Progenitor cell of endocrine pancreas (in vitro differentiated cells): ENCODE data around the gene CLIP4. TPM values are rescaled to one million over a fixed set of nuclear protein-coding genes. Genes with fewer than 3 reads are reported as not detected.

ENCODE experiments used
- DNase-seq: peaks from one replicate; pipeline ENCODE4 v3.0.0; 2021; ENCODE audit warnings: low spot score; ENCODE audit not compliant: unreplicated experiment
- H3K27ac Mint-ChIP-seq: 2 replicates; pipeline ENCODE4 v1.8.0; 2021; ENCODE audit warnings: mild to moderate bottlenecking, moderate library complexity, mixed read lengths
- H3K27me3 Mint-ChIP-seq: 2 replicates; pipeline ENCODE4 v1.8.0; 2021; ENCODE audit warnings: mixed read lengths
- H3K36me3 Mint-ChIP-seq: 2 replicates; pipeline ENCODE4 v1.8.0; 2022; ENCODE audit warnings: mixed read lengths; ENCODE audit not compliant: insufficient read depth
- H3K4me1 Mint-ChIP-seq: 2 replicates; pipeline ENCODE4 v1.8.0; 2021; ENCODE audit warnings: low read depth, mixed read lengths
- H3K4me3 Mint-ChIP-seq: 2 replicates; pipeline ENCODE4 v1.8.0; 2021; ENCODE audit warnings: low read depth, mild to moderate bottlenecking, moderate library complexity, mixed read lengths
- H3K9me3 Mint-ChIP-seq: 2 replicates; pipeline ENCODE4 v1.8.0; 2021; ENCODE audit warnings: low read depth, mixed read lengths
- total RNA-seq: library from RNA; stranded (reverse); gene quantifications from 2 replicates; pipeline ENCODE4 v1.2.1, GENCODE V29; 2021
- TF ChIP-seq, protein P1 (sequence below): fragments of 200-600 bp; sonication (generic); IDR thresholded peaks from one replicate; pipeline ENCODE4 v1.5.0; 2021; ENCODE audit warnings: antibody characterized with exemption, mild to moderate bottlenecking; ENCODE audit not compliant: unreplicated experiment

CLIP4 gene
- total RNA-seq, 1 donor from 2014 or later: 13.7 TPM

DNA sequence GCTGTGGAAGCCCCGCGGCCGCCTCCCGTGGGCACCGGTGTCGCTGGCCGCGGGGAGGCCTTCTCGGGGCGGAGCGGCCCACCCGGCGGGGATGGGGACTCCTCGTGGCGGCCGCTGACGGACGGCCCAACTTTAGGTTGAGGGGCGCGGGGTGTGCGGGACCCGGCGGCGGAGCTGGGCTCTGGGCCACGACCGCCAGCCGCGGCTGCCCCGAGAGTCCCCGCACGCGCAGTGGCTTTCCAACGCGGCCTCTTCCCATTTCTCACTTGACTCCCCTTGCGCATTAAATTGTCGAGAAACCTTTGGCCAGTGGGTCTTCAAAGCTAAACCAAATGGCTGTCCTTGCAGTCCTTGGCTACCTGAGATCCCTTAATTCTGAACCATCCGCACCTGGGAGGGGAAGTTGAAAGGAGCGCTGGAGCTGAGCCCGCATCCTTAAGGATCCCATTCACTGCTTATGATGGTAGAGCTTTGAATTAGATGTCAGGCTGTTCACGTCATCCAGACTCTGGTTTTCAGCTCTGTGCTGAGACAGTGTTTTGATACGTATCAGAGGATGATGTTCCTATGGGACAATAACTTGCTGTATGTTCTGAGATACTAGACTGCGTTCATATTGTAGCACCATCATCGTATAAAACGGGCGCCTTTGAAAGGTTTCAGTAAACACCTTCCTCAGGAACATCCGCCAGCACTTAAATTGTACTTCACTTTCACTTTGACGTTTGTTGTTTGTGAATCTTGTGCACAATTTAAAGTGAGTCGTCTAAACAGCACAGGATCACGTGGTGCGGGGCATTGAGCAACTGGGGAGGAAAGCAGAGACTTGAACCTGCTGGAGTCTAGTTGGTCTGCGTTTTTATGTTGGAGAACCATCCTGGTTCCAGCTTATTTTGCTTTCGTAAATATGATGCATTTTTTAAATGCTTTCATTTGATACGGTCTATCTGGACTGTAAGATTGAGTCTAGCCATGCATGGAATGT, 874 bp downstream of the CLIP4 start:
- peak overlapping the region; percentile 86 for H3K4me3 Mint-ChIP-seq
- H3K27ac Mint-ChIP-seq: peak overlapping the region; percentile 84
- TF ChIP-seq, protein P1, sequence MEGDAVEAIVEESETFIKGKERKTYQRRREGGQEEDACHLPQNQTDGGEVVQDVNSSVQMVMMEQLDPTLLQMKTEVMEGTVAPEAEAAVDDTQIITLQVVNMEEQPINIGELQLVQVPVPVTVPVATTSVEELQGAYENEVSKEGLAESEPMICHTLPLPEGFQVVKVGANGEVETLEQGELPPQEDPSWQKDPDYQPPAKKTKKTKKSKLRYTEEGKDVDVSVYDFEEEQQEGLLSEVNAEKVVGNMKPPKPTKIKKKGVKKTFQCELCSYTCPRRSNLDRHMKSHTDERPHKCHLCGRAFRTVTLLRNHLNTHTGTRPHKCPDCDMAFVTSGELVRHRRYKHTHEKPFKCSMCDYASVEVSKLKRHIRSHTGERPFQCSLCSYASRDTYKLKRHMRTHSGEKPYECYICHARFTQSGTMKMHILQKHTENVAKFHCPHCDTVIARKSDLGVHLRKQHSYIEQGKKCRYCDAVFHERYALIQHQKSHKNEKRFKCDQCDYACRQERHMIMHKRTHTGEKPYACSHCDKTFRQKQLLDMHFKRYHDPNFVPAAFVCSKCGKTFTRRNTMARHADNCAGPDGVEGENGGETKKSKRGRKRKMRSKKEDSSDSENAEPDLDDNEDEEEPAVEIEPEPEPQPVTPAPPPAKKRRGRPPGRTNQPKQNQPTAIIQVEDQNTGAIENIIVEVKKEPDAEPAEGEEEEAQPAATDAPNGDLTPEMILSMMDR: no peak
- no peaks in the 10 kb centered on the region for H3K9me3 Mint-ChIP-seq
- no peaks in the 10 kb centered on the region for H3K36me3 Mint-ChIP-seq
- H3K4me1 Mint-ChIP-seq: peaks cover 5% of the 10 kb centered on the region
- peak; percentile 17 for DNase-seq
- H3K27me3 Mint-ChIP-seq: peaks cover 29% of the 10 kb centered on the region

DNA sequence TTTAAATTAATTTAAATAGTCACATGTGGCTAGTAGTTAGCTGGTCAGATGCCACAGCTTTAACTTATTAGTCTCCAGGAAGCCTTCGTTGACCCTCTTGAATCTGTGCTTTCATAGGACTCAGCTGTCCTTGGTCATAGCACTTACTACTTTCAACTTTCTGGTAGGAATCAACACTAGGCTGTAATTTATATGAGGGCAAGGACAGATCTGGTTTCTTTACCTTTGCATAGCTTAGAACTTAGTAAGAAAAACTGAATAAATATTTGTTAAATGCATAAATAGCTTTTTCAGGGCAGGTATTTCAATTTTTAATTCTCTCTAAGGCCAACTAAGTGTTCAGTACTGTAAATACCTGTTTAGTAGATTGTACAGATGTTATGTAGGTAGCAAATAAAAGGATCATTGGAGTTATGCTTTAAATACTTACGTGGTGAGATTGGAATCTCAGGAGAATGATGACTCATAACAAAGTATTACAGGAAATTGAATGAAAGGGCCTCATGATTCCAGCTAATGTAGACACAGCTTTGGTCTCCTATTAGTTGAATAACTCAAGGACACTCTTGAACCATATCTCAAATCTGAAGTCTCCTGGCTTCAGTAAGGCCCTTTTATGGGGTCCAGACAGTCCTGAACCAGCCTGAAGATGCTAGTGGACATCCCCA, 2.6 kb downstream of the CLIP4 start:
- H3K9me3 Mint-ChIP-seq: no peaks in the 10 kb centered on the region
- no peak overlapping the region for H3K27ac Mint-ChIP-seq
- H3K36me3 Mint-ChIP-seq: peaks cover under 1% of the 10 kb centered on the region
- H3K27me3 Mint-ChIP-seq: peaks cover 27% of the 10 kb centered on the region
- TF ChIP-seq, protein P1: no peak
- peak overlapping the region; percentile 44 for H3K4me3 Mint-ChIP-seq
- H3K4me1 Mint-ChIP-seq: peaks cover 5% of the 10 kb centered on the region
- DNase-seq: no peak

DNA sequence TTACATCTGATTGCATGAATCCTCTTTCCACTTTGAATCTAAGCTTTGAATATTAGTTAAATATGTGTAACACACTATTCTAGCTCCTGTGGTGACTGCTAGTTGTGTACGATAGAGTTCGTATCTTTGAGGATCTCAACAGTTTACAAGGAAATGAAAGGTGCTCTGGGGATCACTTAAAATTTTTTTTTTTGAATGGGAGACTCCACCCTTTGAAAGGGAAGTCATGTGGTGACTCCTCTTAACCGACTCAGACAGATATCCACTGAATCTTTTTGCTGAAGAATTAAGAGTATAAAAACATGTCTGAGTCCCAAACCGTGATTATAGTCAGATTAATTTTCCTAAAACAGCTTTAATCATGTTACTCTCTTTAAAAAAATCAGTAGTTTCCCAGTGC, 4.0 kb downstream of the CLIP4 start:
- Mint-ChIP-seq H3K36me3 (peaks cover 11% of the 10 kb centered on the region), H3K9me3 (peaks cover 10% of the 10 kb centered on the region), H3K27me3 (peaks cover 16% of the 10 kb centered on the region), H3K4me1 (peaks cover 5% of the 10 kb centered on the region), H3K27ac (no peak overlapping the region), H3K4me3 (no peak overlapping the region)
- TF ChIP-seq, protein P1: no peak
- DNase-seq: no peak

DNA sequence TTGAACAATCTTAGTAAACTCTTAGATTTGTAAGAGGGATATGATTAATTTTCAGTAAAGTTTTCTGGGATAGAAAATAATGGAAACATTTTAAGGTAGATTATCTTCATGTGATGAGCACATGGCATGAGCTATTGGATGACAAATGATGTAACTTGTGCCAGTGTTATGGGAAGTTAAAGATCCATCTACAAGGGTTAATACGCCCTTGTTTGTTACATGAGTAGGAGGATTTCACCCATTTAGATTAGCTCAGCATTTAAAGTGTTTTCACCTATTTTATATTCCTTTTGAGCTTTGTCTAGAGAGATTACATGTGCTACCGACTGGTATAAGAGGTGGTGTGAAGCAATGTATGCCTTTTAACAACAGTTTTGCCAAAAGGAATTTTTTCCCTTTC, 5.6 kb downstream of the CLIP4 start:
- H3K27me3 Mint-ChIP-seq: peaks cover 10% of the 10 kb centered on the region
- TF ChIP-seq, protein P1: no peak
- H3K27ac Mint-ChIP-seq: no peak overlapping the region
- H3K4me1 Mint-ChIP-seq: peaks cover 5% of the 10 kb centered on the region
- H3K36me3 Mint-ChIP-seq: peaks cover 26% of the 10 kb centered on the region
- H3K9me3 Mint-ChIP-seq: peaks cover 18% of the 10 kb centered on the region
- no peak for DNase-seq
- H3K4me3 Mint-ChIP-seq: no peak overlapping the region

DNA sequence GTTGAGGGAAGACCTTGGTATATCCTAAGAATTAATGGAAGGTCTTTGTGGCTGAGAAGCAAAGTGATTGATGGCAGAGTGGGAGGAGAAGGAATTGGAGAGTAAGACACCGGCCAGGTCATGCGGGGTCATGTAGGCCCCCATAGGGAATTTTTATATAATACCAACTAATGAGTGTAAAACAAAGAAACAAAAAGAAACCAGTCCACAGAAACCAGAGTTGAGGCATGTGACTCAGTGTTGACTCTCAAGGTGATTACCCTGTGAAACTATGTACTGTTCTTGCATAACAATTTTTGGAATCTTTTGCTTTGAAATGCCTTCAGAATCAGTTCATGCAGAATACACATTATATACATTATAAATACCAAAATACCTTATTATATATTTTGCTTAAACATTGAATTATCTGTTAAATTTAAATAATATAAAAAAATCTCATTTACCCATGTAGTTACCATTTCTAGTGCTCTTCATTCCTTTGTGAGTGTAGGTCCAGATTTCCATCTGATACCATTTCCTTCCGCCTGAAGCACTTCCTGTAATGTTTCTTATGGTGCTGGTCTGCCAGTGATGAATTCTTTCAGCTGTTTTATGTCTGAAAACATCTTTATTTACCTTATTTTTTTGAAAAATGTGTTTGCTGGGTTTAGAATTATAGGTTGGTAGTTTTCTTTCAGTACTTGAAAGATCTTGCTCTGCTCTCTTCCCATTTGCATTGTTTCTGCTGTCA, 8.6 kb downstream of the CLIP4 start:
- no peak overlapping the region for H3K27ac Mint-ChIP-seq
- no peaks in the 10 kb centered on the region for H3K27me3 Mint-ChIP-seq
- TF ChIP-seq, protein P1: no peak
- DNase-seq: no peak
- no peak overlapping the region for H3K4me3 Mint-ChIP-seq
- H3K4me1 Mint-ChIP-seq: peaks cover 9% of the 10 kb centered on the region
- peaks cover 18% of the 10 kb centered on the region for H3K9me3 Mint-ChIP-seq
- peaks cover 26% of the 10 kb centered on the region for H3K36me3 Mint-ChIP-seq
